SU-DHL-6 (cell line): ENCODE results near the gene MAML3.

Experiments
- EZH2phosphoT487 ChIP-seq: fragments of 200-600 bp; sonication (generic), shearing (Covaris generic); conservative IDR thresholded peaks from 2 replicates; pipeline ENCODE4 v1.6.1; 2018; ENCODE audit warnings: mild to moderate bottlenecking, antibody characterized with exemption, low read length, moderate library complexity, mixed read lengths
- TF ChIP-seq, protein P1 (sequence below): fragments of 200-600 bp; sonication (generic); IDR thresholded peaks from one replicate; pipeline ENCODE4 v1.5.1; 2017; ENCODE audit warnings: antibody characterized with exemption, mild to moderate bottlenecking, low read length, moderate library complexity; ENCODE audit not compliant: insufficient read depth, poor library complexity, severe bottlenecking

- TF ChIP-seq, protein P1, sequence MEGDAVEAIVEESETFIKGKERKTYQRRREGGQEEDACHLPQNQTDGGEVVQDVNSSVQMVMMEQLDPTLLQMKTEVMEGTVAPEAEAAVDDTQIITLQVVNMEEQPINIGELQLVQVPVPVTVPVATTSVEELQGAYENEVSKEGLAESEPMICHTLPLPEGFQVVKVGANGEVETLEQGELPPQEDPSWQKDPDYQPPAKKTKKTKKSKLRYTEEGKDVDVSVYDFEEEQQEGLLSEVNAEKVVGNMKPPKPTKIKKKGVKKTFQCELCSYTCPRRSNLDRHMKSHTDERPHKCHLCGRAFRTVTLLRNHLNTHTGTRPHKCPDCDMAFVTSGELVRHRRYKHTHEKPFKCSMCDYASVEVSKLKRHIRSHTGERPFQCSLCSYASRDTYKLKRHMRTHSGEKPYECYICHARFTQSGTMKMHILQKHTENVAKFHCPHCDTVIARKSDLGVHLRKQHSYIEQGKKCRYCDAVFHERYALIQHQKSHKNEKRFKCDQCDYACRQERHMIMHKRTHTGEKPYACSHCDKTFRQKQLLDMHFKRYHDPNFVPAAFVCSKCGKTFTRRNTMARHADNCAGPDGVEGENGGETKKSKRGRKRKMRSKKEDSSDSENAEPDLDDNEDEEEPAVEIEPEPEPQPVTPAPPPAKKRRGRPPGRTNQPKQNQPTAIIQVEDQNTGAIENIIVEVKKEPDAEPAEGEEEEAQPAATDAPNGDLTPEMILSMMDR = no peak
- no peak for TF ChIP-seq EZH2phosphoT487
These were observed 141.1 kb downstream of the MAML3 start for GRCh38 chr4:140012688-140013486.
